PFSK-1 (cell line): Measurements from ENCODE around the gene RFX4.

Source experiments
- POLR2AphosphoS5 ChIP-seq: IDR thresholded peaks from 2 replicates; pipeline ENCODE4 v1.6.1; 2012; ENCODE audit warnings: low read depth, mild to moderate bottlenecking, control low read depth, low read length, moderate library complexity
- TF ChIP-seq, protein P1 (sequence below), 2 experiments: IDR thresholded peaks; 2 replicates each; pipeline versions ENCODE4 v1.6.1 to v1.8.0; 2011 to 2012; ENCODE audit warnings: low read depth in 2 of 2, low read length in 2 of 2, control low read depth in 1 of 2, inconsistent platforms in 1 of 2, mild to moderate bottlenecking in 1 of 2, moderate library complexity in 1 of 2; ENCODE audit not compliant: insufficient read depth in 1 of 2

DNA sequence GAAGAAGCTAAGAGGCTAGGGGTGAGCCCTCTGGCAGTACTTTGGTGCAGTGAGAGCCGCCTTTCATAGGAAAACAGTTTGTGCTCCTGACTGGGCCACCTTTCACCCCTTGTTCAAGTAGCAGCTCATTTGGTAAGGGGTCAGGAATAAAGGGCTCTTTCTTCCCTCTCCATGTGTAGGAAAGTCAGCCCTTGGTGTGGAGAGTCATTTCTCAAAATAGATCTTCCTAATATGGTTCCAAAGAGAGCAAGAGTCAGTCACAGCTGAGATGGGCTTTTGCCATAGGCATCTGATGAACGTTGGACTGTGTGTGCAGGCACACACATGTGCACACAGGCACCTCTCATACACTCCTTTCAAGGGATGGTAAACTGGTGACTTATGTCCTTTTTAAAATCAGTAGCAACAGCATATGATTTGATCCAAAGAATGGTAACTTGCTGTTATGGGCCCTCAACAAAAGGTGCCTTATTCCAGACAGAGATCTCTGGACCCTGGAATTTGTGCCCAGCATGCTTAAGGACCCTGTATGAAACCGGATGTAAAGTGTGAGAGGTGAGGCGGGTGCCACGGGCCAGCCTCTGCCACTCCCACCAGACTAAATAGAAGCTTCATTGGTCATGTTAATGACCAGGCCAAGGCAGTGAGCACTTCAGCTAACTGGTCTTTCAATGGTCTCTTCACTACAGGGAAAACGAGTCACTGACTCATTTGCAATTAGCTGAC is 175.0 kb downstream of the RFX4 start:
- TF ChIP-seq, protein P1, sequence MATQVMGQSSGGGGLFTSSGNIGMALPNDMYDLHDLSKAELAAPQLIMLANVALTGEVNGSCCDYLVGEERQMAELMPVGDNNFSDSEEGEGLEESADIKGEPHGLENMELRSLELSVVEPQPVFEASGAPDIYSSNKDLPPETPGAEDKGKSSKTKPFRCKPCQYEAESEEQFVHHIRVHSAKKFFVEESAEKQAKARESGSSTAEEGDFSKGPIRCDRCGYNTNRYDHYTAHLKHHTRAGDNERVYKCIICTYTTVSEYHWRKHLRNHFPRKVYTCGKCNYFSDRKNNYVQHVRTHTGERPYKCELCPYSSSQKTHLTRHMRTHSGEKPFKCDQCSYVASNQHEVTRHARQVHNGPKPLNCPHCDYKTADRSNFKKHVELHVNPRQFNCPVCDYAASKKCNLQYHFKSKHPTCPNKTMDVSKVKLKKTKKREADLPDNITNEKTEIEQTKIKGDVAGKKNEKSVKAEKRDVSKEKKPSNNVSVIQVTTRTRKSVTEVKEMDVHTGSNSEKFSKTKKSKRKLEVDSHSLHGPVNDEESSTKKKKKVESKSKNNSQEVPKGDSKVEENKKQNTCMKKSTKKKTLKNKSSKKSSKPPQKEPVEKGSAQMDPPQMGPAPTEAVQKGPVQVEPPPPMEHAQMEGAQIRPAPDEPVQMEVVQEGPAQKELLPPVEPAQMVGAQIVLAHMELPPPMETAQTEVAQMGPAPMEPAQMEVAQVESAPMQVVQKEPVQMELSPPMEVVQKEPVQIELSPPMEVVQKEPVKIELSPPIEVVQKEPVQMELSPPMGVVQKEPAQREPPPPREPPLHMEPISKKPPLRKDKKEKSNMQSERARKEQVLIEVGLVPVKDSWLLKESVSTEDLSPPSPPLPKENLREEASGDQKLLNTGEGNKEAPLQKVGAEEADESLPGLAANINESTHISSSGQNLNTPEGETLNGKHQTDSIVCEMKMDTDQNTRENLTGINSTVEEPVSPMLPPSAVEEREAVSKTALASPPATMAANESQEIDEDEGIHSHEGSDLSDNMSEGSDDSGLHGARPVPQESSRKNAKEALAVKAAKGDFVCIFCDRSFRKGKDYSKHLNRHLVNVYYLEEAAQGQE (IDR thresholded peaks at IDR 0.05; ENCODE audit: insufficient read depth in 1 of 2, low read depth in 2 of 2, low read length in 2 of 2) = no peak
- no peak for TF ChIP-seq POLR2AphosphoS5
